DOHH2 (cell line): ENCODE results near the gene URB1.

Experiments
- H3F3A ChIP-seq: fragments of 200-600 bp; sonication (generic), shearing (Covaris generic); 2 replicates; pipeline ENCODE4 v1.6.0; 2016; ENCODE audit warnings: antibody characterized with exemption, mild to moderate bottlenecking; ENCODE audit not compliant: control insufficient read depth, insufficient read depth
- H3K27ac ChIP-seq: fragments of 200-600 bp; sonication (generic); 2 replicates; pipeline ENCODE4 v1.5.1; 2014; ENCODE audit warnings: low read depth, mild to moderate bottlenecking, low read length, moderate library complexity
- H3K27me3 ChIP-seq: fragments of 200-600 bp; sonication (generic); 2 replicates; pipeline ENCODE4 v1.6.1; 2014; ENCODE audit warnings: mild to moderate bottlenecking, low read length, mixed read lengths; ENCODE audit not compliant: control insufficient read depth
- H3K36me3 ChIP-seq: fragments of 200-600 bp; sonication (generic); 2 replicates; pipeline ENCODE4 v1.6.1; 2014; ENCODE audit warnings: mild to moderate bottlenecking, low read length, moderate library complexity, mixed read lengths; ENCODE audit not compliant: control insufficient read depth
- H3K4me1 ChIP-seq: fragments of 200-600 bp; sonication (generic); 2 replicates; pipeline ENCODE4 v1.6.1; 2014; ENCODE audit warnings: mild to moderate bottlenecking, low read length, mixed read lengths; ENCODE audit not compliant: control insufficient read depth
- H3K4me2 ChIP-seq: fragments of 200-600 bp; sonication (generic); 2 replicates; pipeline ENCODE4 v1.6.0; 2014; ENCODE audit warnings: mild to moderate bottlenecking, low read length, moderate library complexity
- H3K4me3 ChIP-seq: fragments of 200-600 bp; sonication (generic); 2 replicates; pipeline ENCODE4 v1.5.1; 2014; ENCODE audit warnings: mild to moderate bottlenecking, low read length, mixed read lengths
- H3K79me2 ChIP-seq: fragments of 200-600 bp; sonication (generic); 2 replicates; pipeline ENCODE4 v1.6.1; 2014; ENCODE audit warnings: mild to moderate bottlenecking, low read length, mixed read lengths; ENCODE audit not compliant: control insufficient read depth
- H3K9me2 ChIP-seq: fragments of 200-600 bp; sonication (generic); replicated peaks from 2 replicates; pipeline ENCODE4 v1.6.1; 2014; ENCODE audit warnings: mild to moderate bottlenecking, low read length, mixed read lengths; ENCODE audit not compliant: control insufficient read depth
- H3K9me3 ChIP-seq: fragments of 200-600 bp; sonication (generic); 2 replicates; pipeline ENCODE4 v1.6.1; 2014; ENCODE audit warnings: antibody characterized with exemption, low read length, mixed read lengths; ENCODE audit not compliant: control insufficient read depth, insufficient read depth
- H4K20me1 ChIP-seq: fragments of 200-600 bp; sonication (generic); 2 replicates; pipeline ENCODE4 v1.6.0; 2014; ENCODE audit warnings: low read depth, mild to moderate bottlenecking, antibody characterized with exemption, low read length, moderate library complexity; ENCODE audit not compliant: control insufficient read depth, insufficient read depth
- EZH2phosphoT487 ChIP-seq: fragments of 200-600 bp; sonication (generic); IDR thresholded peaks from 2 replicates; pipeline ENCODE4 v1.6.1; 2017; ENCODE audit warnings: borderline replicate concordance, mild to moderate bottlenecking, antibody characterized with exemption, low read length, moderate library complexity, mixed read lengths
- TF ChIP-seq, protein P1 (sequence below): fragments of 200-600 bp; sonication (generic); IDR thresholded peaks from one replicate; pipeline ENCODE4 v1.5.1; 2014; ENCODE audit warnings: antibody characterized with exemption, mild to moderate bottlenecking, low read depth, low read length; ENCODE audit not compliant: poor library complexity, severe bottlenecking

Gene URB1

DNA sequence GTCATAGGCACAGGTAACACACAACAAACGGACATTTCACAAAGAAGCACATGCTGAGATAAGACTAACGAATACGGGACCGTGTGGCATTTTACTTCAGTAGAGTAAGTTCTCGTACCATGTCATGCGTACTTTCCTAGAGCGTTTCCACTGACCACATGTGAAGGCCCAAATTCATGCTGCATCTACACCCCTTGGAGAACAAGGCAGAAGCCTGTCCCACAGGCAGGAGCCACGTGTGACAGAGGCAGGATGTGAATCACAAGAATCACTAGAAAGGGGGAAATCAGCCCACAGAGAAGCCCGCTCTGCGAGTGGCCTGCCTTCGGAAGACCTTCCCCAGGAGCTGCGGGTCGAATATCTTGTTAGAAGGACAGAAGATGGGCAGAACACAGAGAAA is 41.8 kb downstream of the URB1 start:
- Histone ChIP-seq H3K4me3 (no peak overlapping the region), H3K4me1 (no peaks in the 10 kb centered on the region), H3K27ac (no peak overlapping the region), H3K27me3 (no peaks in the 10 kb centered on the region), H3K9me3 (peaks cover 10% of the 10 kb centered on the region; the same call in 1 of the 2 replicates), H3K36me3 (peaks cover 99% of the 10 kb centered on the region), H4K20me1 (no peaks in the 10 kb centered on the region), H3F3A (no peaks in the 10 kb centered on the region), H3K79me2 (no peaks in the 10 kb centered on the region), H3K9me2 (no peaks in the 10 kb centered on the region), H3K4me2 (no peak overlapping the region)
- no peak for TF ChIP-seq EZH2phosphoT487
- TF ChIP-seq, protein P1, sequence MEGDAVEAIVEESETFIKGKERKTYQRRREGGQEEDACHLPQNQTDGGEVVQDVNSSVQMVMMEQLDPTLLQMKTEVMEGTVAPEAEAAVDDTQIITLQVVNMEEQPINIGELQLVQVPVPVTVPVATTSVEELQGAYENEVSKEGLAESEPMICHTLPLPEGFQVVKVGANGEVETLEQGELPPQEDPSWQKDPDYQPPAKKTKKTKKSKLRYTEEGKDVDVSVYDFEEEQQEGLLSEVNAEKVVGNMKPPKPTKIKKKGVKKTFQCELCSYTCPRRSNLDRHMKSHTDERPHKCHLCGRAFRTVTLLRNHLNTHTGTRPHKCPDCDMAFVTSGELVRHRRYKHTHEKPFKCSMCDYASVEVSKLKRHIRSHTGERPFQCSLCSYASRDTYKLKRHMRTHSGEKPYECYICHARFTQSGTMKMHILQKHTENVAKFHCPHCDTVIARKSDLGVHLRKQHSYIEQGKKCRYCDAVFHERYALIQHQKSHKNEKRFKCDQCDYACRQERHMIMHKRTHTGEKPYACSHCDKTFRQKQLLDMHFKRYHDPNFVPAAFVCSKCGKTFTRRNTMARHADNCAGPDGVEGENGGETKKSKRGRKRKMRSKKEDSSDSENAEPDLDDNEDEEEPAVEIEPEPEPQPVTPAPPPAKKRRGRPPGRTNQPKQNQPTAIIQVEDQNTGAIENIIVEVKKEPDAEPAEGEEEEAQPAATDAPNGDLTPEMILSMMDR, result no peak

DNA sequence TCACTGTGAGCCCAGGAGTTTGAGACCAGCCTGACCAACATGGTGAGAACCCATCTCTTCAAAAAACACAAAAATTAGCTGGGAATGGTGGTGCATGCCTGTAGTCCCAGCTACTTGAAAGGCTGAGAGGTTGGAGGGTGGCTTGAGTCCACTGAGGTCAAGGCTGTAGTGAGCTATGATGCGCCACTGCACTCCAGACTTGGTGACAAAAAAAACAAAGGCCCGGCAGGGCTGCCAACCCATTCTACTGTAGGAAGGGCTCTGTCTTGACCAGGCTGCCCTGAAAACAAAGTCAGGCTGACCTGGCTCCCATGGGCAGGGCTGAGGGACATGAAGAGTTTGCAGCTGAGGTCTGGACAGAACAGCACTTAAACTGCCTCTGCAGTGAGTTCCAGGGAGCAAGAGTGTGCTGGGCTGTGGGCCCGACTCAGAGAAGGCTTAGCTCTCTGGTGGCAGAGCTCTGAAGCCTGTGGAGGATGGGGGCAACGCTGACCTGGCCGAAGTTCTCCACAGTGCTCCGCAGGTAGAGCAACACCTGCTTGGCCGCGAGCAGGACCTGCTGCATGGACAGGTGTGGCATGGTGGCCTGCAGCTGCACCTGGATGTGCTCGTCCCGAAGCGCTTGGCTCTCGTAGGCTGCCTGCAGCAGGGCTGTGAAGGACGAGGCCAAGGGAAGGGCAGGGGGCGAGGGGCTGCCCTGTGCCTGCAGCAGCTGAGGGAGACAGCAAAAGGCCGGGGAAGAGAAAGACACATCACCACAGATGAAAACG is 42.4 kb downstream of the URB1 start:
- TF ChIP-seq EZH2phosphoT487, result no peak
- TF ChIP-seq, protein P1, result no peak
- Histone ChIP-seq H3K36me3 (peaks cover 99% of the 10 kb centered on the region), H3K27ac (no peak overlapping the region)

DNA sequence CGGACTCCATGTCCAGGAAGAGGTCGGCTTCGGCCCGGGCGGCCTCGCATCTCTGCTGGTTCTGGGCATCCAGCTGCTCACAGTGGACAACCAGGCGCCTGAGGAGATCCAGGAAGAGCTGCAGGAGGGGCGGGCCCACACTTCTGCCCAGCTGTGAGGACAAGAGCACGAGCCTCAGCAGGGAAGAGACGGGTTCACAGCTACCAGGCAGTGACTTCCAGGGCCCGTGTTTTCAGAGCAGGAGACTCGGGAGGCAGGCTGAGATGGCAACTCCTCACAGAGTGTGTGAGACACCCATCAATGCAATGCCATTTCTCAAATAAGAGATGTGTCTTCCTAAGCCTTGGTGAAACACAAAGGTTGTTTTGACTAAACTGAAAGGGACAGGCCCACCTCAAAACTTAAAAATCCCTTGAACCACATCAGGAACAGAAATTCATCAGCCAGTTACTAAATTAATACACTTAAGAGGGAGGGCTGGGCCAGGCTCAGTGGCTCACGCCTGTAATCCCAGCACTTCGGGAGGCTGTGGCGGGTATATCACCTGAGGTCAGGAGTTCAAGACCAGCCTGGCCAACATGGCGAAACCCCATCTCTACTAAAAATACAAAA is 43.4 kb downstream of the URB1 start:
- no peaks in the 10 kb centered on the region for H3K9me2 ChIP-seq
- H3K4me3 ChIP-seq, result no peak overlapping the region
- H3K4me2 ChIP-seq, result no peak overlapping the region
- peaks cover 99% of the 10 kb centered on the region for H3K36me3 ChIP-seq
- peaks cover 22% of the 10 kb centered on the region for H3K9me3 ChIP-seq
- H3F3A ChIP-seq, result no peaks in the 10 kb centered on the region
- H3K27ac ChIP-seq, result no peak overlapping the region
- no peaks in the 10 kb centered on the region for H4K20me1 ChIP-seq
- no peaks in the 10 kb centered on the region for H3K27me3 ChIP-seq
- TF ChIP-seq, protein P1, result no peak
- TF ChIP-seq EZH2phosphoT487, result no peak
- no peaks in the 10 kb centered on the region for H3K79me2 ChIP-seq
- H3K4me1 ChIP-seq, result no peaks in the 10 kb centered on the region

More for the DNA sequence above, 42.4 kb downstream of the URB1 start:
- Histone ChIP-seq H3K9me2 (no peaks in the 10 kb centered on the region), H3K4me2 (no peak overlapping the region), H3K4me1 (no peaks in the 10 kb centered on the region), H3F3A (no peaks in the 10 kb centered on the region), H4K20me1 (no peaks in the 10 kb centered on the region), H3K9me3 (peaks cover 12% of the 10 kb centered on the region), H3K4me3 (no peak overlapping the region), H3K27me3 (no peaks in the 10 kb centered on the region), H3K79me2 (no peaks in the 10 kb centered on the region)
